SU-DHL-6 (cell line): ENCODE measurements around the gene CDK4.
A peak's percentile ranks its signal among the peaks of the same experiment; 100 is the strongest.

ENCODE experiments used
- H2AFZ ChIP-seq: fragments of 200-600 bp; sonication (generic); 2 replicates; pipeline ENCODE4 v1.6.1; 2014; ENCODE audit warnings: low read depth, mild to moderate bottlenecking, moderate library complexity, mixed read lengths, antibody characterized with exemption, low read length; ENCODE audit not compliant: severe bottlenecking
- H3F3A ChIP-seq: fragments of 200-600 bp; shearing (Covaris generic); 2 replicates; pipeline ENCODE4 v1.6.0; 2016; ENCODE audit warnings: antibody characterized with exemption, mild to moderate bottlenecking; ENCODE audit not compliant: insufficient read depth
- H3K27ac ChIP-seq: fragments of 200-600 bp; sonication (generic); 2 replicates; pipeline ENCODE4 v1.5.1; 2016; ENCODE audit warnings: low read depth, mild to moderate bottlenecking, low read length, moderate library complexity, mixed read lengths
- H3K27me3 ChIP-seq: fragments of 200-600 bp; sonication (generic), shearing (Covaris generic); 2 replicates; pipeline ENCODE4 v1.6.0; 2014; ENCODE audit warnings: mild to moderate bottlenecking, low read length
- H3K36me3 ChIP-seq: fragments of 200-600 bp; sonication (generic); 2 replicates; pipeline ENCODE4 v1.6.1; 2014; ENCODE audit warnings: mild to moderate bottlenecking, low read length, mixed read lengths
- H3K4me2 ChIP-seq: fragments of 300-600, 200-600 bp; shearing (Covaris generic), sonication (generic); 2 replicates; pipeline ENCODE4 v1.6.0; 2014; ENCODE audit warnings: low read length, low read depth, mild to moderate bottlenecking; ENCODE audit not compliant: poor library complexity, severe bottlenecking
- H3K4me3 ChIP-seq: fragments of 200-600 bp; sonication (generic); 2 replicates; pipeline ENCODE4 v1.5.1; 2014; ENCODE audit warnings: antibody characterized with exemption, low read length, mild to moderate bottlenecking, mixed read lengths; ENCODE audit not compliant: insufficient read depth, poor library complexity, severe bottlenecking
- H3K79me2 ChIP-seq: fragments of 200-600 bp; sonication (generic); 2 replicates; pipeline ENCODE4 v1.6.1; 2014; ENCODE audit warnings: mild to moderate bottlenecking, low read length, moderate library complexity; ENCODE audit not compliant: insufficient read depth
- H3K9ac ChIP-seq: fragments of 200-600 bp; sonication (generic); 2 replicates; pipeline ENCODE4 v1.7.0; 2014; ENCODE audit warnings: mild to moderate bottlenecking, low read length
- H3K9me2 ChIP-seq: fragments of 200-600 bp; sonication (generic); replicated peaks from 2 replicates; pipeline ENCODE4 v1.6.1; 2014; ENCODE audit warnings: low read length; ENCODE audit not compliant: insufficient read depth
- H3K9me3 ChIP-seq: fragments of 200-600 bp; sonication (generic); 2 replicates; pipeline ENCODE4 v1.6.1; 2014; ENCODE audit warnings: low read length, mixed read lengths; ENCODE audit not compliant: insufficient read depth
- H4K20me1 ChIP-seq: fragments of 200-600 bp; sonication (generic); 2 replicates; pipeline ENCODE4 v1.6.1; 2014; ENCODE audit warnings: low read depth, mild to moderate bottlenecking, antibody characterized with exemption, low read length, moderate library complexity, mixed read lengths
- EZH2phosphoT487 ChIP-seq: fragments of 200-600 bp; sonication (generic), shearing (Covaris generic); conservative IDR thresholded peaks from 2 replicates; pipeline ENCODE4 v1.6.1; 2018; ENCODE audit warnings: mild to moderate bottlenecking, antibody characterized with exemption, low read length, moderate library complexity, mixed read lengths
- TF ChIP-seq, protein P1 (sequence below): fragments of 200-600 bp; sonication (generic); IDR thresholded peaks from one replicate; pipeline ENCODE4 v1.5.1; 2017; ENCODE audit warnings: antibody characterized with exemption, mild to moderate bottlenecking, low read length, moderate library complexity; ENCODE audit not compliant: insufficient read depth, poor library complexity, severe bottlenecking

Gene CDK4

DNA sequence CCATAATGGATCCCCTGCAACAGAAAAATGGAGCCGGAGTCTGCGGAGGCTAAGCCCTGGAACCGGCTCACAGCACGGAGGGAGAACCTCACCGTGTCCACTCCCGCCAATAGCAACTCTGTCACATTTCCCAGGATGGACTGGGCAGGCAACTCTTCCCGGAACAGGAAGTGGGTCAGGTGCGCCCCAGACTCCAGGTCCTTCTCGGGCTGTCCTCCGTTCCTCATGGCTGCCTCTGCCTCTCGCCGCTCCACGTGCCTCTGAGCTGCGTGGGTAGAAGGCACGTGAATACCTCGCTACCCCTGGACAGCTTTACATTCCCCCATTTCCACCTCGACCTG is 12.5 kb upstream of the CDK4 start:
- Histone ChIP-seq H3K4me3 (peak overlapping the region; percentile 36), H3K4me2 (peak overlapping the region; percentile 52), H3K27ac (no peak overlapping the region)

GRCh38 chr12:57763881-57764661 is 12.0 kb upstream of the CDK4 start:
- Histone ChIP-seq H2AFZ (no peak overlapping the region), H3K9ac (no peak overlapping the region), H3K4me2 (peak overlapping the region; percentile 52)

More for the DNA sequence above, 12.5 kb upstream of the CDK4 start:
- H2AFZ ChIP-seq, result peak overlapping the region; percentile 76
- H3K9me3 ChIP-seq, result no peaks in the 10 kb centered on the region
- no peaks in the 10 kb centered on the region for H3K36me3 ChIP-seq
- no peaks in the 10 kb centered on the region for H3F3A ChIP-seq
- no peaks in the 10 kb centered on the region for H3K79me2 ChIP-seq
- no peaks in the 10 kb centered on the region for H3K27me3 ChIP-seq
- TF ChIP-seq EZH2phosphoT487, result no peak
- TF ChIP-seq, protein P1, sequence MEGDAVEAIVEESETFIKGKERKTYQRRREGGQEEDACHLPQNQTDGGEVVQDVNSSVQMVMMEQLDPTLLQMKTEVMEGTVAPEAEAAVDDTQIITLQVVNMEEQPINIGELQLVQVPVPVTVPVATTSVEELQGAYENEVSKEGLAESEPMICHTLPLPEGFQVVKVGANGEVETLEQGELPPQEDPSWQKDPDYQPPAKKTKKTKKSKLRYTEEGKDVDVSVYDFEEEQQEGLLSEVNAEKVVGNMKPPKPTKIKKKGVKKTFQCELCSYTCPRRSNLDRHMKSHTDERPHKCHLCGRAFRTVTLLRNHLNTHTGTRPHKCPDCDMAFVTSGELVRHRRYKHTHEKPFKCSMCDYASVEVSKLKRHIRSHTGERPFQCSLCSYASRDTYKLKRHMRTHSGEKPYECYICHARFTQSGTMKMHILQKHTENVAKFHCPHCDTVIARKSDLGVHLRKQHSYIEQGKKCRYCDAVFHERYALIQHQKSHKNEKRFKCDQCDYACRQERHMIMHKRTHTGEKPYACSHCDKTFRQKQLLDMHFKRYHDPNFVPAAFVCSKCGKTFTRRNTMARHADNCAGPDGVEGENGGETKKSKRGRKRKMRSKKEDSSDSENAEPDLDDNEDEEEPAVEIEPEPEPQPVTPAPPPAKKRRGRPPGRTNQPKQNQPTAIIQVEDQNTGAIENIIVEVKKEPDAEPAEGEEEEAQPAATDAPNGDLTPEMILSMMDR, result no peak
- H3K9ac ChIP-seq, result peak overlapping the region; percentile 36
- H3K9me2 ChIP-seq, result no peaks in the 10 kb centered on the region
- peaks cover 8% of the 10 kb centered on the region for H4K20me1 ChIP-seq

DNA sequence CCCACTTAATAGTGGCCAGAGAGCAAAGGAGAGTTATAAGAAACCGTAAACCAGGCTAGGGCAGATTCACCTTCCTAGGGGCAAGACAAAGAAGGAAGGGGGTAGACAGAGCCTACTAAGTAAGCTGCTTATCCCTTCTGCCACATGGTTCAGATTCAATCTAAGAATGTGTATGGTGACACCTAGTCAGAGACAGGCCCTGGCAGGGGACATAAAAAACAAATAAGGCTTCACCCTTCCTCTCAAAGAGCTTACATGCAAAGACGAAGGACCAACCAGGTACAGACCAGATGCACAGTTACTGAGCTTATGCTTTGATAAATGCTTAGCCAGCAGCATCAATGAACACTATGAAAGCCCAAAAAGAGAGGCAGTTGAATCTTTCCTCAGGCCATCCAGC is 10.4 kb upstream of the CDK4 start:
- TF ChIP-seq, protein P1, result no peak
- no peak for TF ChIP-seq EZH2phosphoT487
- no peaks in the 10 kb centered on the region for H3K9me3 ChIP-seq
- no peaks in the 10 kb centered on the region for H3K79me2 ChIP-seq
- H3K4me2 ChIP-seq, result no peak overlapping the region
- no peak overlapping the region for H3K27ac ChIP-seq
- H3K27me3 ChIP-seq, result no peaks in the 10 kb centered on the region
- no peak overlapping the region for H2AFZ ChIP-seq
- no peak overlapping the region for H3K9ac ChIP-seq
- no peaks in the 10 kb centered on the region for H3K9me2 ChIP-seq
- H3K36me3 ChIP-seq, result no peaks in the 10 kb centered on the region
- no peaks in the 10 kb centered on the region for H3F3A ChIP-seq
- H3K4me3 ChIP-seq, result no peak overlapping the region
- peaks cover 8% of the 10 kb centered on the region for H4K20me1 ChIP-seq

More at GRCh38 chr12:57763881-57764661, 12.0 kb upstream of the CDK4 start:
- TF ChIP-seq, protein P1, result no peak
- TF ChIP-seq EZH2phosphoT487, result no peak
- Histone ChIP-seq H3K36me3 (no peaks in the 10 kb centered on the region), H4K20me1 (peaks cover 8% of the 10 kb centered on the region), H3K27ac (no peak overlapping the region), H3K9me2 (no peaks in the 10 kb centered on the region), H3K4me3 (no peak overlapping the region), H3F3A (no peaks in the 10 kb centered on the region), H3K27me3 (no peaks in the 10 kb centered on the region), H3K79me2 (no peaks in the 10 kb centered on the region), H3K9me3 (no peaks in the 10 kb centered on the region)
